HG03159 (cell line): Measurements from ENCODE around the gene THEMIS.
A peak's percentile ranks its signal among the peaks of the same experiment; 100 is the strongest.
"Not testable (repeated sequence)": the region's sequence is repeated elsewhere in the genome, so short reads cannot be mapped to it uniquely, and the experiment has no call there.

ENCODE experiments used
- ATAC-seq: cut with Tn5 transposase; IDR thresholded peaks from one replicate; pipeline ENCODE4 v1.9.1; 2021; ENCODE audit warnings: mild to moderate bottlenecking, moderate library complexity; ENCODE audit not compliant: unreplicated experiment

Gene THEMIS

DNA sequence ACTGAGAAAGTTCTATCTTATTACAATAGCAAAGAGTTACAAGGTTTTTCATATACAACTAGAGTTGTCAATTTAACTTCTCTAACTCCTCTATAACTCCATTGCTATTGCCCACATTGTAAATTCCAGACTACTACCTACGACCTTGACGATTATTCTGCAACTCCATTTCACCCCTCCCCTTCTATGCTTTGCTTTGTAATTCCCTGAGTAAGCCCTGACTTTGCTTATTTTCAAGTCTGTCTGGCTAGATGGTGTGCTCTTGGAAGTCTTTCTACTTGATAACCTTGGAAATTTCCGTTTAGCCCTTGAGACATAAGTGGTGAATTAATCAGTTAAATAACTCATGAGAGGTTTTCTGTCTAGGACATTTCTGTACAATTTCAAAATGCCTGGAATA, 162.4 kb downstream of the THEMIS start:
- ATAC-seq = no peak

DNA sequence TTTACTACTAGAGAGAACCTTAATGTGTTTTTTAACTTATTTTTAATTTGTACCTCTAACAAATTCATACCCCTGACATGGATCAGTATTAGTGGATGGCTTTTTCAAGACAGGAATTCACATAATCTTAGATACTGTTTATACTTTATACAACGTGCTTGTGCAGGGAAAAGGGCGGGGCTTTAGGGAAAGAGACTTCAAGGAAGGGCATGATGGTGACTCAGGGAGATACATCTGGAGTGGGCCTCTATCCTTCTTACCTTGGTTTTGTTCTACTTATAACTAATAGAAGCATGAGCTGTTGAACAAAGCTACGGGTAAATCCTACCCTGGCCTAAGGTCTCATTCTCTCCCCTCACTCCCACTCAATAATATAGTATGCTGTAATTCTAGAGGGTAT, 163.1 kb downstream of the THEMIS start:
- no peak for ATAC-seq

DNA sequence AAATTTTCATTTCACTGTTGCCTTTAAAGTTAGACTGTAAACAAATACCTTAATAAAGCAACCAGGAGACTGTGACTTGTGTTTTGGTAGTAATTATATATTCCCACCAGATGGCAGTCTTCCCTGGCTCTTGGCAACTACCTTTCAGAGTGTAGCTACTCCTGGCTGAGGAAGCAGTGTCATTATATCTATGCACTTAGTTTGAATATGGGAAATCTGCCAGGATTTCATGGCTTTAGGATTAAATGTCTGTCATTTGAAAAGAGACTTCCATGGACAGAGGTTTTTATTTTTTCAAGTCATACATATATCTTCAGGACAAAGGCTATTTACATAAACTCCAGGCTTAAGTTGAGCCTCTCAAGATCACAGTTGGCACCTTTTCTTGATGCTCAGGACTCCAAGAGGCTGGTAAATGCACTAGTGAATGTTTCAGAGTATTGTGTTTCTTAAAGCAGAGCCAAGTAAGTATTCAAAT, 163.8 kb downstream of the THEMIS start:
- peak; percentile 92 for ATAC-seq

DNA sequence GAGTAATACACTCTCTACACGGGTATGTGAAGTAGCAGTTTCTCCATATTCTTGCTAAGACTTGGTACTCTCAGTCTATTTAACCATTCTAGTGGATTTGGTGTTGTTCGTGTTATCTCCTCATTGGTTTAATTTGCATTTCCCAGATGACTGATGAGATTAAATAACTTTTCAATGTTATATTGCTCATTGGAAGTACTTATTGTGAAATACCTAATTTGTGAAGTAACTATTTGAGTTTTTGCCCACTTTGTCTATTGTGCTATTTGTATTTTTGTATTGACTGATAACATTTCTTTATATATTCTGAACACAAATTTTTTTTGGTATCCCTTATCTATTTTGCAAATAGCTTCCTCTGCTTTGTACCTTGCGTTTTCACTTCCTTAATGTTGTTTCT, 167.9 kb downstream of the THEMIS start:
- ATAC-seq = no peak

DNA sequence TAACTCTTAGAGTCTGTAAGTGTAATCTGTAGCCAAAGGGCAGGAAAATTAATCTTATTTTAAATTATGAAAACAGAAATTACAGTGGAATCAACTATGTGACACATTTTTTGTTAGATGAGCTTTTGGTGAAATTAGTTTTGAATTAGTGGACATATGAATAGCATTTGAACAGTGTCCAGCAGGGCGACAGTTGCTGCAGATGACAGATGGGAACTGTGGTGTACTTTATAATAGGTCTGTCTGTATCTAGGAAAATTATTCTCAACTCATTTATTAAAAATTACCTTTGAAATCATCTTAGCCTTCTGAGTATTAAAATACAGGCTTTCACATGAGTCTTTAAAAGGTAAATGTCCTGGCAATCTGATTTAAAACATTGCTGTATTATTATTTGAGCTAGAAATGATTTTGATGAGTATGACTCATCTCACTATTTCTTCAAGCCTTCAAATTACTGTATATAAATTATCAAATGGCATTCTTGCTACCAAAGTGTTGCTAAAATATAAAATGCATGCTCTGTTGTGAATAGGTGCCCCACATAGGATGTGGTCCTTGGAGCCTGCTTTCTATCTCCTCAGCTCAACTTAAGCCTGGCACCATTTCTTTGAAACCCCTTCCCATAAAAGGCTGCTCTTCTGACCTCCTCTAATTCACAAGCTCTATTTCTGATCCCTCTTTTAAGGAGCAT, 173.5 kb downstream of the THEMIS start:
- no peak for ATAC-seq

DNA sequence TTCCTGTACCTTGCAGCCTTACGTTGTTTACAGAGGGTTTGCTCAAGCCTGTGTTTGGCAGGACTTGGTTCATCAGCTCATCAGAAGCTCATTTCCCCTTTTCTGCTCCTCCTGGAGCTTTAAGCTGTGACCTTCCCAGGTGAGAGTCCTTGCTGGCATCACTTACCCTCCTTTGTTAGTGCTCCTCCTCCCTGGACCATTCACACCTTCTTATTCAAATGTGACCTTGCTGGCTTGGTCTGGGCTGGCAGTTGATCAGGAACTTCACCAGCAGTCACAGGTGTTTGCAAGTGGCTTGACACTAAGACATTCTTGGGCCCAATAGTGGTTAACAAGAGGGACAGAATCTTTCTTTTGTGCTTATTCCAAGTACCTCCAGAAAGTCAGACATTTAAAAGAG, 175.0 kb downstream of the THEMIS start:
- ATAC-seq = no peak

DNA sequence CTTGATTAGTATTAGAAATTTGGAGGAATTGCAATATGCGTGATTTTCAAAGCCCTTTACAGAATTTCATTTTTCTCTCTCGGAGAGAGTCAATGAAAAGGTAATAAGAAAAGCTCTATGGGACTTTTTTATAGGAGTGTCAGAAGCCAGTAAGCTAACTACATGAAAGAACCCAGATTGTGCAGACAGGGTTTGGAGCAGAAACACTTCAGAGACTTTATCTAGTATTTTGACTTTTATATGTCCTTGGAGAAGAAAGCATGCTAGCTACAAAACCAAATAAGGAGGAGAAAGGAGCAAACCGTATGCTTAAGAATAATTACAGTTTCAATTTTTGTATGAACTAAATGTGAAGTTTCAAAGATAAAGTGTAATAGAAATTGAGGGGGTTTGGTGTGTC, 182.2 kb downstream of the THEMIS start:
- no peak for ATAC-seq

DNA sequence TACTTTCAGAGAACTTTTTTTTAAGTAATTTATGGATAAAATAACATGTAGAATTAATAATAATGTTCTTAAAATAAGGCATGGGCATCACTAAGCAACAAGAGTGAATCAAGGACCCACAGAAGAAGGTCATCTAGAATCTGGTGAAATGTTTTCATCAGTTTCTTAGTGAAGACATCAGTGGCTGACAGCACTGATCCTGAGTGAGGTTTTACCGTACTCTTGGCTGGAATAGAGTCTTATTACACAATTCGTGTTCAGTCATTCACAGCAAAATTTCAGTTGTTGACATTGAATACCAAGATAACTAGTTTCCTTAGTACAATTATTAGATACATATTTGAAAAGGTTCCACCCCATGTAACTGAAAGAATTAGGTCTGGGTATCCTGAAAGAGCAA, 183.5 kb downstream of the THEMIS start:
- no peak for ATAC-seq

DNA sequence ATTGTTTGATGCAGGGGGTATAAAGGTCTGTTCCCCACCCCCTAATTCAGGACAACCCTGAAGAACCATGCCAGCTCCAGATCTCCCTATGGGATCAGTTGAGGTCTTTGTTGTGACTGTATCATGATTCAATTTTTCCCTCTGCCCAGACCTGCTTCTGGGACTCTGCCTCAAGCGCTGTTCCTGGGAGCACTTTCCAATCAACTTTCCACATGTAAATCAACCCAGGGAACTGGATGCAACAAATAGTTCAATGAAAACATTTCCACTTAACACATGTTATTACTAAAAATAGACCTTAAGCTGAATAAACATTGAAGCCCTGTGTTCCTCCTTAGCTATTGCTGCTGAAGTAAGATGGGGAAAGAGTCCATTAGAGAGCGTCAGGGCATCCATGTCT, 184.4 kb downstream of the THEMIS start:
- no peak for ATAC-seq

DNA sequence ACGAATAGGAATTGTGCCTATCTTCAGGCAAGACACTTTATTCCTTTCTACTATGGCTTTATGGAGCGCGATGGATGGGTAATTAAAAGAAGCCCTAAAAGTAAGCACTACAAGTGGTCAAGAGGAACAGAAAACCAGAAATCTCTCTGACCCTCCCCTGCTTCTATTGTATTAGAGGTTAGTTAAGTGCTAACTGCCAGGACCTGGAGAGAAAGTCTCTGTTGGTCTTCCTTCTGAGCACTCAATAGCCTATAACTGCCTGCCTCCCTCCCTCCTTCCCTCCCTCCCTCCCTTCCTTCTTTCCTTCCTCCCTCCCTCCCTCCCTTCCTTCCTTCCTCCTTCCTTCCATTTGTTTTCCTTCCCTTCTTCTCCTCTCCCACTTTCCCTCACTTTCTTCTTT, 190.2 kb downstream of the THEMIS start:
- ATAC-seq = no peak

DNA sequence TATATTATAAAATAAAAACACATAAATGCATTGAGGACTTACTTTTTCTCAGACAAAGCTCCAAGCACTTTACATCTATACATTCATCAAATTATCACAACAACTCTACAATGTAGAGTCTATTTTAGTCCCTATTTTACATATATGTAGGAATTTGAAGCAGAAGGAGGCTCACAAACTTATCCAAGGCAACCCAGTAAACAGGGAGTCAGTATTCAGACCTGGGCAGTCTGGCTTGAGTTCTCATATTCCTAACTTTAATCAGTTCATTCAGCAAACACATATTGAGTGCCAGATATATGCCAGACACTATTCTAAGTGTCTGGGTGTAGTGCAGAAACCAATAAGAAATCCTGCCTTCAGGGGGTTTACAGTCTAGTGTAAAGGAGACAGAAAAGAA, 194.6 kb downstream of the THEMIS start:
- ATAC-seq = no peak

DNA sequence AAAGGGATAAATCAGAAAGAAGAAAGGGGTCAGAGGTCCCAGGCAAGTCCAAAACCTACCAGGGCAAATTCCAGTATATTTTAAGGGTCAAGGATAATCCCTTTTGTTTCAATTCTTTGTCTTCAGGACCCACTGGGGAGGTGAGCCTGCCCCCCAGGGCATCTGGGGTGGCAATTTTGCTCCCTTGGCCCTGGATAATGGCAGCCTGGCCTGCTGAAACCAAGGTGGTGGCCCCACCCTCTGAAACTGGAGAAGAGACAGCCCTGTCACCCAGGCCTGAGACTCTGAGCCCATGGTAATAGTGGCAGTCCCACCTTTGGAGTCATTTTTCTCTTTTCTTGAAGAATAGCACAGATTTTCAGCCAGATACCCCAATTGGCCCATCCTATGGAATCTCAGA, 205.8 kb downstream of the THEMIS start:
- ATAC-seq = no peak

DNA sequence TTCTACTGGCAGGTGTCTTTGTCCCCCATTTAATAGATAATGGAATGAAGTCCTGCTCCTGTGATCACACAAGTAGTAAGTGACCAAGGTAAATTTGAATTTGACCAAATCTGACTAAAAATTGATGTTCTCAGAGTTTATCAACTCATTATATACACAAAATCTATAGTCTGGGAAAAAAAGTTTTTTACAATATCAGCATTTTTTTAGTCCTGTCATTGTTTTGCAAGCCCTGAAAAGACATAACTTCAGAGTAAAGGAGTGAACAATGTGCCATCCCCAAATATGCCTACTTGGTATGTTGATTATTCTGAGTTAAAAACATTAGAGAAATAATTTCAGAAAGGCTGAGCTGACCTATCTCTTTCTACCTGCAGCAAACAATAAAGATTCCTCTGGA, 209.7 kb downstream of the THEMIS start:
- ATAC-seq = no peak

DNA sequence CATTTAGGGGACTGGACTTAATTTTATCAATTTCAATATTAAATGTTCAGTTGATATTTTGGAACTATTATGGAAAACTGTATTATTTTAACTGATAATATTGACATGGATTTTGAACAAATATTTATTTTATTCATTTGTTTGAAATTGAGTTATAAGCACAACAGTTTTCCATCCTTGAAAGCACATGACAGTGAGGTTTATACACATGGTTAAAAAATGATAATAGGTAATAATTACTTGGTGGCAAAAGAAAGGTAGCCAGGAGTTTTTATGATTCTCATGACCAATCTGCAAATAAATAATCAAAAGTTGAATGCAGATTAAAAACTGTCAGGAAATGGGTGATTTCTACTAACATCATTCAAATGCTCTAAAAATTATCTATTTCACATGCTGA, 210.3 kb downstream of the THEMIS start:
- ATAC-seq = no peak

DNA sequence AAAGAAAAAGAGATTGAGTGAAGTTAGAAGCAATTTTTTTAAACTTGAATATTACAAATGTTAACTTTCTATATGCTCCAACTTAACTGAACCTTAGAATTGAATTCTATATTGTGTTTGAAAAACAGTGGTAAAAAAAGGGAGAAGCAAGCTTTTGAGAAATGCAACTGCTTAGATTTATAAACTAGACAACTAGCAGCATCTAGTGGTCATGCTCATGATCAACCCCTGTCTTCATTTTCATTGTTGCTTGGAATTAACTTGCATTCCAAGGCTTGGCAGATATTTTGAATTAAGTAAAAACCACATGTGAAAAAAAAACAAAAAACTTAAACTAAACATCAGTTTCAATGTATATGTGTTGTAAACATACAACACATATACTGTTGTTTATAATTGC, 210.8 kb downstream of the THEMIS start:
- ATAC-seq = no peak

DNA sequence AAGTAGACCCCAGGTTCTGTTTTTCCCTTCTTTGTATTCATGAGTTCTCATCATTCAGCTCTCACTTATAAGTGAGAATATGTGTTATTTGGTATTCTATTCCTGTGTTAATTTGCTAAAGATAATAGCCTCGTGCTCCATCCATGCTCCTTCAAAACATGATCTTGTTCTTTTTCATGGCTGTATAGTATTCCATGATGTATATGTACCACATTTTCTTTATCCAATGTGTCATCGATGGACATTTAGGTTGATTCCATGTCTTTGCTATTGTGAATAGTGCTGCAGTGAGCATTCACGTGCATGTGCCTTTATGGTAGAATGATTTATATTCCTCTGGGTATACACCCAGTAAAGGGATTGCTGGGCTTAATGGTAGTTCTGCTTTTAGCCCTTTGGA, 213.4 kb downstream of the THEMIS start:
- ATAC-seq = not testable (repeated sequence)

DNA sequence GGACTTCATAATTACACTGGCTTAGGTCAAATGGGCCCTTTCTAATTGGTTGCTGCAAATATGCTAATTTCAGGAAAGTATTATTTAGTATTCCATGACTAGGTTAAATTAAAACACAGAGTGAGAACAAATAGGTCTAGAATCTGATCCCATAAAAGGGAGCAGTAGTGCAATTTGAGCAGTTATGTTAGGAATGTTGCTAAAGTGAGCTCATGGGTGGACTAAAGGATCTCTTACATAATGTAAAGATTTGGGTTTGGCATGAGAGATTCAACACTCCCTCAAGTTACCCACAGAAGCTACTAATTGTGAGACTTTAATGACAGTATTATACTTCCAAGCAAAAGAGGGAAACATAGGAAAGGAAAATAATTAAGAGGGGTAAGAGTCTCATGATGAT, 214.8 kb downstream of the THEMIS start:
- no peak for ATAC-seq

DNA sequence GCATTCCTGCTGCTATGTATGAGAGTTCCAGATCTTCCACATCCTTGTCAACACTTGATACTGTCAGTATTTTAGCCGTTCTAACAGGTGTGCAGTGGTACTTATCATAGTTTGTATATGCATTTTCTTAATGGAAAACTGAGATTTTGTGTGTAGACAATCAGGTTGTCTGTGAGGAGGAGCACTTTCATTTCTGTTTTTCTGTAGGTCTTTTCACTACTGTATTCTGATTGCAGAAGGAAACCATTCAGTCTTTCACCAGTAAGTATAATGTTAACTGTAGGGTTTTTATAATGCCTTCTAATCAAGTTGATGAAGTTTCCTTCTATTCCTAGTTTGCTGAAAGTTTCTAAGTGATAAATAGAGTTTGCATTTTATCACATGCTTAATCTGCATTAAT, 216.4 kb downstream of the THEMIS start:
- no peak for ATAC-seq
